Tongue (tissue), 2 donors: ENCODE measurements around the gene MRPL37. TPM values are rescaled to one million over a fixed set of nuclear protein-coding genes. Genes with fewer than 3 reads are reported as not detected.

Experiments
- DNase-seq: peaks from one replicate; pipeline ENCODE4 v3.0.0-alpha.2; 2015
- total RNA-seq: library from RNA; depleted of rRNA; stranded (reverse); fragments of >200 nt; gene quantifications from one replicate; pipeline ENCODE4 v1.2.3, GENCODE V29; 2014

The MRPL37 gene
- total RNA-seq, 1 donor from 2014 or later: 34.7 TPM

DNA sequence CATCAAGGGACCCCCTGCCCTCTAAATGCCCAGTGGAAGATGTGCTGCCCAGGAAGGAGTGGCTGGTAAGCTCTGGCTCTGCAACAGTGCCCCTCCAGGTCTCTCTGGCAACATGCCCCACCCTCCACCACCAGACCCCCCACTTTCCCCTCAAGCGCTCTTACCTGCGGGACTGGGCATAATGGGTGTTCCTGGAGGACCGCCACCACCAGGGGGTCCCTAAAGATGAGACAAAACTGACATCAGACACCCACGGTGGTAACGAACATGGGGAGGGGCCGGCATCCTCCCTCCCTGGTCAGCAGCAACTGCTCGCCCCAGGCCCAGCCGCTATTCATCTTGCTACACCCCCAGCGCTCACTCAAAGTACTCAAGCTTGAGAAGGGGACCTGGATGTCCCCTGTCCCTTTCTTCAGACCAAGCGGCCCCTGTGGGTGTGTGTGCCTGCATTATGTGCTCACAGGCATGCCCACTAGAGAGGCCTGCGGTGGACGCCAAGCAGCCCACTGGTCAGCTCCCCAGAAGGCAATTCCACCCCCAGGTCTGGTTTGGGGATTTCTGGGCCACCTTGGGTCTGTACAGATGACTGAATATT is 40.9 kb downstream of the MRPL37 start:
- DNase-seq: no peak

DNA sequence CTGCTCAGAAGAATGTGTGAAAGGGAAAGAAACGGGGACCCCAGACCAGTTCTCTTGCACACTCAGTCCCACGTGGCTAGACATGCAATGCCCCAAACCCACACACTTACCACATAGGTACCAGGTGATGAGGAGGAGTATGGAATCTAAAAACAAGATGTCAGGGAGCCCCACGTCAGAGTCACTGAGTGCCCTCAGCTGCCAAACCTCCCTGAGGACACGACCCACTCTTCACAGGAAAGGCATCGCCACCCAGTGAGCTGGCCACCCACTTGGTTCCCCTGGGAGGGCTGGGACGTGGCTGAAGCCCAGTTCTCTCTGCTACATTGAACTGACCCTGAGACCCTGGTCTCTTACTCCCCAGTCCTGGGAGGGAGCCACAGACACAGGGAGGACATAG is 41.4 kb downstream of the MRPL37 start:
- DNase-seq: no peak

DNA sequence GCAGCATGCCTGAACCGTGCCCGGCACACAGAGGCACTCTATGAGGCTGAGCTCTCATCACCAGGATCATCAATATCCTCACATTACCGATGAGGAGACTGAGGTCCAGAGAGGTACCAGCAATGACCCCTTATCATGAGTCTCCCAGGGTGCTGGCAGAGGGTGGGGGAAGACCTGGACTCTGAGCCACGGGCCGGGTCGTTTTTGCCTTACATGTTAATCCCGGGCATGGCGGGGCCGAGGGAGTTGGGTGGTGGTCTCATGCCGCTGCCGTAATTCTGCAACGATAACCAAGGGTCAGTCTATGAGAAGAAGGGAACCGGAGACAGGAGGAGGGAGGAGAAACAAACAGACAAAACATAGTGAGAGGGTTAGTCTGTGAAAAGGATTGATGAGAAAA is 43.1 kb downstream of the MRPL37 start:
- DNase-seq: no peak

DNA sequence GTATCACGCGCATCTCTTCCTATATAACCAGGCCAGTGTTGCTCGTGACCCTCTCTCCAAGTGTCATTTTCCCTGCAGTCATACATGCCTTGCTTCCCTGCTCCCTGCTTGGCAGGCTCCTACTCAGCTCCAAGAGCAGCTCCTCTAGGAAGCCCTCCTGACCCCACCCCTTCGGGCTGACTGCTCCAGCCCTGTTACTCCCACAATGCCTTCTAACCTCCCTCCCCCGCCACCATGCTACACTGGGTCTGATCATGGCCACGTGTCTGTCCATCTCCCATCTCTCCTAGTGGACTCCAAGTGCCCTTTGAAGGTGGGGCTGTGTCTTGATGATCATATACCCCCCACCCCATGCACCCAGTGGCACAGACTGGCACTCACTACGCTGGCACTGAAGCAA is 44.7 kb downstream of the MRPL37 start:
- no peak for DNase-seq

- DNase-seq: peak; percentile 54
Observed at GRCh38 chr1:54245501-54245900, 45.5 kb downstream of the MRPL37 start.

GRCh38 chr1:54246116-54246721 is 46.3 kb downstream of the MRPL37 start:
- DNase-seq: peak; percentile 71

- DNase-seq: no peak
Observed at GRCh38 chr1:54247863-54248515, 48.0 kb downstream of the MRPL37 start.

- peak; percentile 61 for DNase-seq
Observed at GRCh38 chr1:54248966-54249365, 49.0 kb downstream of the MRPL37 start.

GRCh38 chr1:54249819-54250435 is 50.0 kb downstream of the MRPL37 start:
- peak; percentile 96 for DNase-seq

- DNase-seq: no peak
Observed at GRCh38 chr1:54250670-54251069, 50.7 kb downstream of the MRPL37 start.

DNA sequence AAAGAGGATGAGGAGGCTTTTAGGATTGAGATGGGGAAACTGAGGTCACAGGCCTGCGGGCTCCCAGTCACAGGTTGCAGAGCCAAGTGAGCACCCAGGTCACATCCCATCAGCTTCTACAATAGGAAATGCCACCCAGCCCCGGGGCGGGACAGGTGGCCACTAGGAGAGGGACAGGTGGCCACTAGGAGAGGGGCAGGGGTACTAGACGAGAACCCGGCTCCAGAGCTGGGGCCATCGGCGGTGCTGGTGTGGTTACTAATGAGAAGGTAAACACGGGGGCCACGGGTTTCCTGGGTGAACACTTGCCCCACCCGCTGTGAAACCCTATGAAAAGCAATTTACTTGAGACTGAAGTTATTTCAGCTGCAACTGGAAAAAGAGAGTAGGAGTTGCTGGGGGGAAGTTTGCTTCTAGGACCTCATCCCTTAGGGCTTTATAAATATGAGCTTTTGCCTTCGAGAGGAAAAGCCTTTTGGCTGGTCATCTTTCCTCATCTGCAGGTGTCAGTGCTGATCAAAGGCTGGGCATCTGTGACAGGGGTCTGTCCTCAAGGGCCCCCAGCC is 52.5 kb downstream of the MRPL37 start:
- no peak for DNase-seq

DNA sequence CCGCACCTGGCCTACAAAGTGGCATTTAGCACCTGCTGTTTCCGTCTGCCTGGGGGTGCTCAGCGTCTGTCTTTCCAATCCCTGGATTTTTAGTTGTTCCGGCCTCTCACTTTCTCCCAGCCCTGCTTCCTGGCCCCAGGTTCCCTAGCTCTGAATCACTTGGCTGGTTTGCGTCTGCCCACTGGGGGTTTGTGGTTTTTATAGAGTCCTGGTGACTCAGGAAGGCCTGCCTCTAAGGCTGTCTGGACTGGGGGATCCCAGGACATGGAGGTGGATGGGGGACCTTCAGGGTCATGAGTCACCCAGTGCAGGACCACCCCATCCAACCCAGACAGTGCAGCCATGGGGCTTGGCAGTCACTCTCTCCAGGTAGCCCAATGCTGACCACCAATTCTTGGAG is 53.5 kb downstream of the MRPL37 start:
- DNase-seq: no peak

DNA sequence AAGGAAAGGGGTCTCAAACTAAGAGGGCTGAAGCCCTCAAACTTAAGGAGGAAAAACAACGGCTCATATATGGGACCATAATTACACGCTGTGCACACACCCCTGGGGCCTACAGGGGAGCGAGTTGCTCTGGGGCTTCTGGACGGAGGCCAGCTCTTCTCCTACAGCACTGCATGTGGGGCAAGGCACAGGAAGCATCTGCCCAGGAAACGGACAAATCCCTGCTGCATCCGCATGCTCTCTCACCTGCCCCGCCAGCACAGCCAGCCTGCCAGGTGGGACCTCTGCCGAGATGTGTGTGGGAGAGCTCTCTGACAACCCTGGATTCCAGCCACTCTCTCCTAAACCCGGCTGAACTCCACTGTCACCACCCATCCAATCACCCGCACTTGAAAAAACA is 54.1 kb downstream of the MRPL37 start:
- DNase-seq: no peak

DNA sequence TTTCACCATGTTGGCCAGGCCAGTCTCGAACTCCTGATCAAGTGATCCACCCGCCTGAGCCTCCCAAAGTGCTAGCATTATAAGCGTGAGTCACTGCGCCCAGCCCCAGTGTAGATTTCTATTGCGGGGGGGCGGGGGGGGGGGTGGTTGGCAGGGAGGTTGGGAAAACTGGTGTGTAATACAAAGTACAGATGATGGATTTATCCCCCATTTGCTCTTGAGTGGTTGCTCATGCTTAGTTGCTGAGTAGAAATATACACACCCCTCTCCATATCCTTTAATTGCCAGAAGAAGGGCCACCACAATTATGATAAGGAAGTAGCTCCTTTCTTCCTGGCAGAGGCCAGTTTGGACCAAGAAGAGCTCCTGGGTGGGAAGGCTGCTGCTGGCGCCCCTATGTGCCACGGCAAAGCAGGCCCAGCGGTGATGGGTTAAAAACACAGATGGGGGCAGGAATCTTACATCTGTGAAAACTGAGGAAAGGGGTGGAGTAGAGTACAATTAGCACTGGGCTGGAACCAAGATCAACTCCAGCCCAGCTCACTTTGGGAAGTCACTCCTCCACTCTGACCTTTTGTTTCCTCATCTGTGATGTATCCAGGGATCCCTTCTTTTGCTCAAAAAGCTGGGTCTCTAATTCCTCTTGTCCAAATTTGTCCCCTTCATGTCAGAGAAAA is 55.2 kb downstream of the MRPL37 start:
- no peak for DNase-seq

- no peak for DNase-seq
Observed at GRCh38 chr1:54256522-54257345, 56.8 kb downstream of the MRPL37 start.

DNA sequence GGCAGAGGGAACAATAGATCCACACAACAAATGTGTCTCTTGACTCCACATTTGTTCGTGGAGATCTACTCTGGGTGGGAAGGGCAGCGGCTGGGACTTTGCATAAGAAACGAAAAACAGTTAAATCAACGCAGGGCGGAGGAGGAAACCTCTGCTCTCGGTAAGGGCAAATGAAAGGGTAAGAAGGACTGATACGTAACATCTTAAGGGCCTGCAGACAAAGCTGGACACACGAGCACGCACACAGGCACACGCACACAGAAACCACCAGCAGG is 57.3 kb downstream of the MRPL37 start:
- DNase-seq: no peak

- no peak for DNase-seq
Observed at GRCh38 chr1:54257876-54258275, 57.9 kb downstream of the MRPL37 start.

- DNase-seq: no peak
Observed at GRCh38 chr1:54259546-54260140, 59.7 kb downstream of the MRPL37 start.

DNA sequence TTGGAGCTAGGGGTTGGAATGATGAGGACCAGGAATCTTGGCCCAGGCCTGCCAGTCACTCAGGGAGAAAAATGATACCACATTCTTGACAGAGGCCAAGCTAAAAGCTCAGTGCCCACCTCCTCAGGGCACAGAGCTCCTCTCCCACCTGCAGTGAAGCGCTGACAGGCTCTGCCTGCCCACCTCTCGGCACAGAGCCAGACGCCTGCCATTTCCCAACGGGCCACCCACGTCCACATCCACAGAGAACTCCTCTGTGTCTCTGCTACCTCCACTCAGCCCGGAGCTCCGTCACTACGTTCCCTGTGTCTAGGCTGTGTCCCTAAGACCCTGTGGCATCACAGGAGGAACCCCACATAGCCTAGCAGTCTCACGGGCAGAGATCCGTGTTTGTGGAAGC is 60.8 kb downstream of the MRPL37 start:
- no peak for DNase-seq

- no peak for DNase-seq
Observed at GRCh38 chr1:54262244-54262643, 62.3 kb downstream of the MRPL37 start.

DNA sequence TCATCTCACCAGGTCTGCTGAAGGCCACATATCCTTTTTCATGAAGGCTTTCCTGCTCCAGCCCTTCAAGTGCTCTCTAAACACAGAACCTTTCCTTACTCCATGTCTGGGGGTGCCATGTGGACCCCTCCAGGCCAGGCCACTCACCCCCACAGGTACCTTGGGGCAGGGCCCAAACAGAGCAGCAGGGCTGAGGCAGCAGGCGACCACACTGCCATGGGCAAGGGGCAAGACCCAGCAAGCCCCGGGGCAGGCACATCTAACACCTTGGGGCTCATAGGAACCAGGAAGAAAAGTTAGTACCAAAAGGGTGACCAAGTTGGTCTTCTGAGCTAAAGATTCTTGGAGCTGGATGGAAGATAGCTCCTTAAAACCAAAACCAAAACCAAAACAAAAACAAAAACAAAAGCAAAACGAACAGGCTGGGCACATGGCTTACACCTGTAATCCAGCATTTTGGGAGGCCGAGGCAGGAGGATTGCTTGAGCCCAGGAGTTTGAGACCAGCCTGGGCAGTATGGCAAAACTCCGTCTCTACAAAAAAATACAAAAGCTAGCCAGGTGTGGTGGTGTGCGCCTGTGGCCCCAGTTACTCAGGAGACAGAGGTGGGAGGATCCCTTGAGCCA is 63.7 kb downstream of the MRPL37 start:
- DNase-seq: no peak
